Measurements from ENCODE around the gene CNTNAP2.

Gene CNTNAP2

DNA sequence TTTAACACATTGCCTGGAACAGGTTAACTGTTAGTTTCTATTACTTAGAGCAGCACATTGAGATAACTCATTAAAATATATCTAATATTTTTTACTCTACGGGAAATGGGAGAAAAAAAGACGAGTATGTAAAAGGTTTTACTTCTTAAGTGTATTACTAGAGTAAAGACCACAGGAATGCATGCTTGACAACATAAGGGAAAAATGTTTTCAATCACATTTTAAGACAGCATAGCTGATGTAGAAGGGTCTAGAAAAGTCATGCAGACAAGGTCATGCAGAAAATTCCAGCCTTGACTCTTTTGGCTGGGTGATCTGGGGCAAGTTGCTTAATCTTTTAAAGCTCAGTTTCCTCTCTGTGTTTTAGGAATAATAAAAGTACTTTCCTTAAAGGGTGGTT, 806.2 kb downstream of the CNTNAP2 start:
- no peak for DNase-seq

DNA sequence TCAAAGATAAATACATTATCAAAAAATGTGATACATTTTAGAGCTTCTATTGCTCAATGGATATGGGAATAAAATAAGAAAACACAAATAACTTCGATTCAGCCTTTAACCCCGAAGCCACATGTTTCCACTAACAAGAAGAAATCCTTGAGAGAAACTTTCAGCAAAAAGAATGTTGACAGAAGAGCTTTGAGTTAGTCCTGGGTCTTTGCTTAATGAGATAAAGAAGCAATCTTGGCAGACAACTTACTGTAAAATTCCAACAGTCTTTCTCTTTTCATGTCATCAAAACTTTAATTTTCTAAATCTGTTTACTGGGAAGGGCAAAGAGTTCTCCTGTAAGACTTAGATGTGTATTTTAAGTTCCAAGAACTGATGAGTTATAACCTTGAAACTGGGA, 810.2 kb downstream of the CNTNAP2 start:
- DNase-seq: no peak

DNA sequence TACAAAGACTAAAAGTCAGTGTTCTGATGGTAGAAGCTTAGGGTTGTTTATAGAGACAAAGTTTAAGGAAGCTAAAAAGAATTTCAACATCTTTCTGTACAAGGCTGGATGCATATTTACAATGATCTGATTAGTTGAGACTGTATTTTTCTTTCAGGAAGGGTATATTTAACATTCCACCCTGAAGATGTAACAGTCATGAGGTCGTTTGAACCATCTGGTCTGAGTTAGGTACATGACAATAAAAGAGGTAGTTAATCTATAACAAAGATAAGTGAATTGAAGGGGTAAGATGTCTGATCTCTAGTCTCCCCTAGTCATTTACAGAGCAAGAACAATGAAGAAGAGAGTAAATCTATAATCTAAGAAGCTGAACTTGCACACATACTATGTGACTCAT, 821.2 kb downstream of the CNTNAP2 start:
- no peak for DNase-seq

DNA sequence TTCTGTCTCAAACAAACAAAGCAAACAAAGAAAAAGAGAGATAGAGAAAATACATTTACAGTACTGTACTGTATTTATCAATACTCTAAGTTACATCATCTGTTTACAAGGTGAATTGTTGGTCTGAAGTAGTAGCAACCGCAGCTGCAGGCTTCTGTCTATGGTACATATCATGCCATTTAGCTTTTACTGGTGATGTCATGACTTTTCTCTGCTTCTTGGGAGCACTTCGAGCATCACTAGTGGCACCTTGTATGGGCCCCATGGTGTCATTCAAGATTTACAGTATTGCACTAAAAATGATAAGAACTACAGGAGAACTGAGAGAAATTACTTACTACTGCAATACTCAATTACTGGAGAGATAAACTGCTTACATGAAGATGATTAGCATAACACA, 826.9 kb downstream of the CNTNAP2 start:
- DNase-seq: no peak

DNA sequence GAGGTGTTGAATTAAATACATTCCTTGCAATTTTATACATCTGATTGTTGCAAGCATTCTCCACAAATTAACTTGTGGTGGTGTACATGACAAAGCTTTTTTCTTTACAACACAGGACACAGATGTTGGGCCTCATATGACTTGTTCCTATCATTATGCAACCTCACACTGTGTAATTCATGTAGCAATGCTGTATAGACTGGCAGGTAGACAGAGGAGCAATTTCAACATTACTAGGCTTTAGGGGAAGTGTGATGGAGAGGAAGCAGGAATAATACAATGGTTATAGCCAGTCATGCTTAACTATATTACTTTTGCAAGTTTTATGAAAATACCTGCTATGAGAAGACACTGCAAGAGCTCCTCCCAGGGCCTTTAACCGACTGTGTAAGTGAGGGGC, 832.1 kb downstream of the CNTNAP2 start:
- no peak for DNase-seq

DNA sequence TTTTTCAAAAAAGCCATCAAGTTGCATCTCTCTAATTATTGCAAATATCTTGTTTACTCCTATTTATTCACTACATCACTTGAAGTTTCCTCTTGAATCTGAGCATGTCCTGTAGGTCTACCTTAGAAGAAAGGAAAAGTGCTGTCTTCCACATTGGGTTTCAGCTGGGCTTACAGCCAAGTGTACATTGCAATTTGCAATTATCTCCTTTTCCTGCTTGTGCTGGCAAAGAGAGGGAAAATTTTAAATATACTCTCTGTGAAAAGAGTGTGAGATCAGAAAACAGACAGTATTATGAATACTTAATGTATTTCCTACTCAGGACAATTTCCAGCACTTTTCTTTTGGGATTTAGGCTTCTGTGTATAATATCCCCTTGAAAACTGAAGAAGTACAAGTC, 839.7 kb downstream of the CNTNAP2 start:
- DNase-seq: no peak

DNA sequence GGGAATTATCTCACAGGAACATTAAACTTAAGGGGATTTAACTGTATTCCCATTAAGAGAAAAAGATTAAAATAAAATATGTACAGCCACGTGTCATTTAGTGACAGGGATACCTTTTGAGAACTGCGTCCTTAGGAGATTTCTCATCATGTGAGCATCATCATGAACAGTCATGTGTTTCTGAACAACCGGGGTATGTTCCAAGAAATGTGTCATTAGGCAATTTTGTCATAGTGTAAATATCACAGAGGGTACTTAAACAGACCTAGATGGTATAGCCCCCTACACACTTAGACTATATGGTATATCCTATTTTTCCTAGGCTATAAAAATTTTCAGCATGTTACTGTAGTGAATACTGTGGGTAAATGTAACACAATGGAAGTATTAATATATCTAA, 840.3 kb downstream of the CNTNAP2 start:
- DNase-seq: no peak

DNA sequence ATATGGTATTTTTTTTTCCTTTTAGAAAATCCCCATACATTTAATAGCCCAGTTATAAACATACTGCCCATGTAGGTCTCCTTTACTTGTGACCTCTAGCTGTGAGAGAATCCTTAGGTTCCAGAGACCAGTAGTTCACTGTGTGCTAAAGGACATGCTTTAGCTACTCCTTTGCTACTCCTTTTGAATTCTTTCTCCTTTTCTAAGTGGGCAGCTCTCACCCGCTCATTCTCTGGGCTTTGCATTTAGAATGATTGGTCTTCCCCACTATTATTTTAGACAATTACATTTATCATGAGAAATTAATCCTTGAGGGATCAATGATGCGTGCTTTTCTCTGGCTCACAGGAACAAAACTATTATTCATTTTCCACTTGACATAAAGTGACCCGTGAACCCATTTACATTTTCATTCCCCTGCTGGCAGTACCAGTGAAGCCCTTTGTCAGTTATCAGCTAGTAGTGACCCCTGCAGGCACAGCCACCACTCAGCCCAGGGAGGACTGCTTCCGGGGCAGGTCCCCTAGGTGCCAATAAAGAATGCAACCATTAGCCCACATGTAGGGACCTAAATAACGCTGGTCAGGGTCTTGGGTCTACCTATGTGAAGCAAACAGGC, 844.3 kb downstream of the CNTNAP2 start:
- no peak for DNase-seq

DNA sequence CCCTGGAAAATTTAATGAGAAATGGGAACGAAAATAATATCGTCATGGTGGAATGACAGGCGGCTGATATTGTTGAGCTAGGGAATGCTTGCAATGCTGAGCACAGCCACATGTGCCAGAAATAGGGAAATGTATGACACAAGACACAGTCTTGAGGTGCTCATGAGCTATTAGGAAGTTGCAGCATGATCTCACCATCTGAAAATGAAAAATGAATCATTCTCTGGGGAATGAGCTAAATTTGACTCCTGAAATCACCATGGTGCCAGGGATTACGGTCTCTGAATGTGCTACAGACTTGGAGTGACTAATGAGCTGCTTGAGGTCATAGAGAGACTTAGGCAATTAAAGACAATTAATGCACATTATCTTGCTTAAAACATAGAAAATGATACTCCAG, 845.0 kb downstream of the CNTNAP2 start:
- DNase-seq: no peak

DNA sequence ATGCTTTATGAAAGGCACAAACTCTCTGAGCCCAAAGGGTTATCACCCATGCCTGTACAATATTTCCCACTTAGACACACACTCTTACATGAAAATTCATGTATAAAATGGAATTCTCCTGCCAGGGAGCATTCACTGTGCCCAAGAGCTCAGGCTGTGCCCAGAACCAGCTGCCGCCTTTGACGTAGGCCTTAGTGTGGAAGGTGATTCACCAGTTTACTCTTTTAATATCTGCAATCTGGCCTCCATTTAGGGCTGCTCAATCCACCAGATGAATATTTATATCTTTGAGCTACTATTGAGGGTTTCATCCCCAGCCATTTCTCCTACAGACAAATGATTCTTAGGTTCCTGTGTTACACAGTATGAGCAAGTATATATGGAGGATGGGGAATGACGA, 849.7 kb downstream of the CNTNAP2 start:
- DNase-seq: no peak

DNA sequence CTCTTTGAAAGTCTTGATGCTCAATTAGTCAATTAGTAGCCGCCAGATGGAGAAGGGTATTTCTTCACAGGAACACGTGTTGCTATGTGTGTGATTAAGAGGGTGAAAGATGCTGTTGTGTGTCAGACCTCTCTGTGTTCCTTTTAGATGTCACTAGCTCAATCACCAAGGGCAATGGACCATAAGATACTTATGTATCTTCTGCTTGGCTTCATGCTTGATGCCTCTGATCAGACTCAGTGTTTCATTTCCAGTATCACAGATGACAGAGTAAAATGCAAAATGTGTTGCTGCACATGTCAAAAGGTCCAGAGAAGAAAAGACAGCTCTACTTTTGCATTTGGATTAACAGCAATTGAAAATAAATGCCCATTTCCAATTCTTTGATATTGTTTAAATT, 865.9 kb downstream of the CNTNAP2 start:
- DNase-seq: no peak

DNA sequence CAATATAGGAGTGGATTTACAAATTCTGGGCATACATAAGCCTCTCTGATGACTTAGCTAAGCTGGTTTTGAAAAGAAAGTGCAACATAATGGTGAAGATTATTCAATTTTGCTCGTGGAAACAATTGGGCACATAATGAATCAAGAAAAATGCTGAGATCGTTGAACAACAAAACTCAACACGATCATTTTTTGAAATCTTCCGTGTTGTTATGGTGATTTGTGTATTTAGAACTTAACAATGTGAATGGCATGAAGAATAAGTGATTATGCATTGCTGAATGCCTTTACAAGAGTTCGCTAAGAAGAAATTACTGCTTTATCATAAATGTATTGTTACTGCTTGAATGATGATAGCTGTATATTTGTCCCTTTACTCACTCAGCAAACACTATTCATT, 875.0 kb downstream of the CNTNAP2 start:
- DNase-seq: no peak

DNA sequence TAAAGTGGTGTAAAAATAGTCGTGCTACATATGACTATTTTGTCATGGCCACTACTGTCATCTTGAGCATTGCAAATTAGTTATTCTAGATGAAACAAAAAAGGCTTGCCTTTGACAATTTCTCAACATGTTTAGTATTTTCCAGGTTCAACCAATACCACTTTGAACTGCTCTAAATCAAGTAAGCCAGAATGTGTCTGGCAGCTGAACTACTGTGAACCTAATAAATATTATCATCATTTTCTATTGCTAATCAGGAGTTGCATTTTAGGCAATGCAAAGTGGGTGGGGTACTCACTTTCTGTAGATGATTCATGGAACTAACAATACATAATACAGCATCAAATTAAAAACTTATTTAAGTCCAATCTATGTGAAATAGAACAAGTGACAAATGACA, 877.2 kb downstream of the CNTNAP2 start:
- no peak for DNase-seq

DNA sequence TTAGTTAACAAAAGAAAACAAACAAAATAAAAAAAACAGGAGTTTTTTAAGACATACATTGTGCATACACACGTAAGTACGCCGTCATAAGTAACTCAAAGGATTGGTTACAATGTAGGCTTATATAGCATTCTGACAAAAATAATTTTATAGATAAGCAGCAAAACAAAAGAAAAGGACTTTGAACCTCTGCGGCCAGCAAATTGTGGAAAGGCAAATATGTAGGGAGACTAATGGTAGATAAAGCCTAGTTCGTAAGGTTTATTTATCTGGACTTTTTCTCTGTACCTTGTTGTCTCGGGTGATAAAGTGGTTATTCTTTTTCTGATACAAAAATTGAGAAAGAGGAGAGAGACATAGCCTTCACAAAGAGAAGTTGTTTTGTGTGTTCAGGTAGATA, 891.9 kb downstream of the CNTNAP2 start:
- DNase-seq: no peak

DNA sequence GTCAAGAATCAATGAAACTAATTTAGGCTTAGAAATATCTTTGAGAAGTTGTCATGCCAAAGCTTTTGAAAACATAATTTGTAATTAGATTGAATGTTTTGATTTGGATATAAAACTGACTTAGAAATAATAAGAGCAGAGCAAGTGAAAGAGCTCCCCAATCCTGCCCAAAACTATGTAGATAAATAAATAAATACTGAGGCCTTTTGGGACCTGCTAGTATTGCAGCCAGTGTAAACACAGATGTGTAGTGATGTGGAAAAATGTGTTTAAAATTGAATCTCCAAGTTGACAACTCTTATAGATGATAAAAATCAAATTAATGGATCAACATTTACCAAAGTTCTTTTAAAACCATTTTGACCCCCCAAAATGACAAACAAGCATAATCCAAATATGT, 896.1 kb downstream of the CNTNAP2 start:
- no peak for DNase-seq

DNA sequence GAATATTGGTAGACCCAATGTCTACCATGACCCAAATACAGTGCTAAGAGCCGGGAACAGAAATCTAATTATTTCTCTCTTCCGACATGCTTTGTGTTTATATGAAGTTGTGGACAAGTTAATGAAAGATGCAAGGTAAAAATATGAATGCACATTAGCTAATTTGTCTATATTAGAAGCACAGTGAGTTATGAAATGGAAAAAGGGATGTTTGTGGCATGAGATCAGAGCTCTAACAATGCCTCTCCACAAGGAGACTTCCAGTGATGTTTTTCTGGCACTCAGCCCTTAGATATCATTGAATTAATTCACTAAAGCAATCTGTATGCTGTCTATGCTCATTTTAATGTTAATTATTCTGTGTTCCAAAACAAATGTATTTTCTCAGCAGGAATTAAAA, 897.2 kb downstream of the CNTNAP2 start:
- DNase-seq: no peak

DNA sequence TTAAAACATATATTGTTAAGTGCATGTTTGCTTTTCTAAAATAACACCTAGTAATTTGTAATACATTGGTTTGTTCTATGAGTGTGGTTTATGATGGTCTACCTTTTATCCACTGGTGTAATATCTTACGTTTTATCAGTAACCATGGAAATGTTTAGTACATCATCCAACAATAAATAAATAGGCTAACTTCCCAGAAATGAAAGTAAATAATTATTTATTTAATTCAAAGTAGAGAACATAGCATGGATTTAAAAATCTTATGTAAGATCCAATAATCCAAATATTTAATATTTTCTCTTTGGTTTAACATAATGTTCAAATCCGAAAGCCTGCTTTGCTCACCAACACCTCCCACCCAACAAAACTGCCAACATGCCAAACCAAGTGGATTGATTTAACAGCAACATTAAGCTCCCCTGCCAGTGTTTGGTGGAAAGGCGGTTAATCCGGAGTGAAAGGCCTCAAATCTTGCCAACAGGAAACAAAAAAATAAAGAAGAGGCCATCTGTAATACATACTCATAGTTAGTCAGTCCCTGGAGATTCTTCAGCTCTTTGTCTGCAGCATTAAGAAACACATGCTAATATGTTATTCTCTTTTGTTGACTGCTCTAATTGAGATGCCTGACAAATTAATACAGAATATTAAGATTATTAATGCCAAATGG, 897.8 kb downstream of the CNTNAP2 start:
- DNase-seq: no peak

DNA sequence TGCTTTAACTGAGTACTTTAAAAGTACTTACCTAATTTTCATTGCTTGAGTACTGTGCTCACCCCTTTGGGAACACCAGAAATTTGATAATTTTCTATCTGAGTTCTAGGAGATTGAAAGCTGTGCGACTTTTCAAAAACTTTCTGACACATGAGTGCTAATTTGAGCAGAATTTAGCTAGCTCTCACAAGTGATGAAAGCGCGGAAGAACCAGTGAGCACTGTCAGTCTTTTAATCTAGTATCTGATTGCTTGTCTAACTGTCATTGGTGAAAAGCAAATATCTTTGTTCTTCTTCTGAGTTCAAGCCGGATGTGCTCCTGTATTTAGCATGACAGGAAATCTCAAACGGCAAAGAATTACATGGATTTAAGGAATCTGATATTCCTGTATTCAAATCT, 899.4 kb downstream of the CNTNAP2 start:
- no peak for DNase-seq

DNA sequence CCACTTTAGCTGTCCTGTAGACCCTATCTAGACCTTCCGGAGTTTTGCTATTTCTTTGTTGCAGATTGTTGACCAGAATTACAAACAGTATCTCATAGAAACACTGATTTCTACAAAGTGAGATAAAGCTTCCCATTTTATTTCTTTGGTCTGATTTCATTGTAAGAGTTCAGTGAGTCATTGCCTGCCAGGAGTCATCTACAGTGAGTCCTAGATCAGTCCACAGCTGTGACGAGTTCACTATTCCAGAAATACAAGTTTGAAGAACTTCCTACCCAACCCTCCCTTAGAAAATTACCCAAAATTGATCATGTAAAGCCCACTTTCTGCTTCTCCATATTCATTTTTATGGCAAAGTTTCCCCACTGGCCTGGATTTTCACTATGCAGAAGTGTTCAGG, 905.5 kb downstream of the CNTNAP2 start:
- DNase-seq: no peak

DNA sequence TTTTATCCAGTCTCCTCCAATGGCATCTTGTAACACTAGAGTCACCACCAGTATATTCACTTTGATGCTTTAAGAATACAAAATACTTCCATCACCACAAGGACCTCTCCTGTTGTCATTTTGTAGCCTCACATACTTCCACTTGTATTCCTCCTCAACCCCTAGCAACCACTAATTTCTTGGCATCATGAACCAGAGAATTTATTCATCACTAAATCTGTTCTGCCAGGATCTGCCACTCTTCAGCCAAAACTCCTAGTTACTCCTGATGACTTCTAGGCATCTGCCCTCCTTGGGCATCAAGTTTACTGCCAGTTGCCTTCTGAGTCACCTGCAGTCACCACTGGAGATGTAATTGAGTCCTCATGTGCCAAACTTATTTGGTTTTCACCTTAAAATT, 906.8 kb downstream of the CNTNAP2 start:
- no peak for DNase-seq

DNA sequence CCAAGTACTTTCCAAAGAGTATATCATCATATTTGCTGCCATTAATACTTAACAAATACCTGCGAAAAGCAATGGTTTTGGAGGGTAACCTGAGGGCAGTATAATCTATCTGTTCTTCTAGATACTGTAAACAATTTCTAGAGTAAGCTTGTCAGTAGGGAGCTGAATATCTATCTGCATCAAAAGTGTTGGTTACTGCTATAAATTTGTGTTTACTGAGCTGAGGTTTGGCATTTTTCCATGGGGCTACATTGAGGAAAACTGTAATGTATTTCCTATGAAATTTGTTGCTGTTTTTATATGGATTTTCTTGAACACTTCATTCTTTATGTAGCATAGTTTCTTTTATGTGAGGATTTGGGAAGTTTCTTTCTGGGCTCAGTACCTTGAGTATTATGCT, 913.4 kb downstream of the CNTNAP2 start:
- DNase-seq: no peak

DNA sequence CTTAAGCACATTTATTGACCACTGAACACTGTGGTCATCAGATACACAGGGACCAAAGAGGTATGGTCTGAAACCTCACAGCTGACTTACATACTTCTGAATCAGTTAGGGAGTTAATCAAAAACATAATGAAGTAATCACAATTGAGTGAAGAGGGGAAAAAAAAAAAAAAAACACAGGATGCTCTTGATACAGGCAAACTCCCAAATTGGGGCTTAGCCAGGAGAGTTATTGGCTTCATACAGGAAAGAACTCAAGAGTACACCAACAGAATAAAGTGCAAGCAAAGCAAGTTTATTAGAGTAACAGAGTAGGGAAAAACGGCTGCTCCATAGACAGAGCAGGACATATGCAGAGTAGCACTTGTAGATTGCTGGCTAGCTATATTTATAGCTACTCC, 917.0 kb downstream of the CNTNAP2 start:
- no peak for DNase-seq

DNA sequence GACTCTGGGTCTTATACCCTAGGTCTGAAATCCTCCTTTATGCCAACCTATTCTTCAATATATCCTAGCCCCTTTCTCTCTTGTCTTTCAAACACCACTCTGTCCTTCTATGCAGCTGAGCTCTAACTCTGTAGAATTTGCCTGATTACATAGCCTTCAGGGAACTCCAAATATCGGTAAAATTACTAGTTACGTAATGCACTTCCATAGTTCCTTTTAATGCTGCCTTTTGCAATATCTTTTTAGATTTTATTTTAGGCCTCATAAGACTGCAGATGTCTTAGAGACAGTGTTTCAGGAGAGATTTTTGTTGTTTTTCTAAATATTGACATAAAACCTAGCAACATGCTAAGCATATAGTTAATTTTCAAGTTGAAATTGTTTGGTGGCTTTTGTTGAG, 924.8 kb downstream of the CNTNAP2 start:
- DNase-seq: no peak

DNA sequence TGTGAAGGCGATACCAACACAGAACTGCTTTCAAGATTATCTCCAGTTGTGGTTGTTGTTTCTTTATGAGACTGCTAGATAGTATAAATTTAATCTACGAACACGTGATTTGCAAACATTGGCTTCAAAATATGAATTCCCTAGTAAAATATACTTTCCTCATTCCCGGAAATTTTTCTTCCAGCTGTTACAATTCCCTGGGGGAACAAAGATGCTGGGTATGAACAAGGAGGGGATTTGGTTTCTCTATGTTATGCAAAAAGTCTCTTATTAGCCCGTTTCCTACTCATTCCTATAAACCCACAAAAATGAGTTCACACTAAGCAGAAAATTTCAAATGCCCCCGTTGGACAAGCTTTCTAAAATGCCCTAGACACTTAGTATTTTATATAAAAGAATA, 928.3 kb downstream of the CNTNAP2 start:
- no peak for DNase-seq

DNA sequence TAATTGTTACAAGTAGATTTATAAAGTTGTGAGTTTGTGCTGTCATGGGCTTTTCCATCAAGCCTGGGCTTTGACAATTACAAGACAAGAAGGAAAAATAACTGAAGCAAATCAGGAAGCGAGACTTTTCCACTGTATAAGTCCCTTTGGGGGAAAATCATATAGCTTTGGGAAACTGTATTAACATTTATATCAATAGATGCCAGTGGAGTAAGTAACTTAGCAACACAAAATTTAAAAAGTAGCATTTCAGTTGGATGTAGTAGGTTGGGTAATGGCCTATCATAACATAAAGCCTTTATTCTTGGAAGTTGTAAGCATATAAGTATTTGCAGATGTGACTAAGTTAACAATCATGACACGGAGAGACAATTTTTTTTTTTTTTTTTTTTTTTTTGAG, 931.1 kb downstream of the CNTNAP2 start:
- no peak for DNase-seq
